Neuronal stem cell (in vitro differentiated cells): ENCODE results near the gene STARD9.

ENCODE experiments used
- DNase-seq: peaks from one replicate; pipeline ENCODE4 v3.0.0-alpha.2; 2013; ENCODE audit warnings: low spot score
- H2AFZ ChIP-seq: one replicate; pipeline ENCODE4 v1.6.1; 2013; ENCODE audit warnings: mild to moderate bottlenecking, low read length, inconsistent platforms
- H2AK5ac ChIP-seq: 2 replicates; pipeline ENCODE4 v1.6.1; 2013; ENCODE audit warnings: low read depth, mild to moderate bottlenecking, inconsistent platforms, low read length, moderate library complexity, mixed read lengths
- H2BK120ac ChIP-seq: 2 replicates; pipeline ENCODE4 v1.6.1; 2013; ENCODE audit warnings: low read depth, mild to moderate bottlenecking, inconsistent platforms, low read length, moderate library complexity, mixed read lengths
- H2BK12ac ChIP-seq: one replicate; pipeline ENCODE4 v1.6.1; 2013; ENCODE audit warnings: low read length, inconsistent platforms
- H2BK15ac ChIP-seq: 2 replicates; pipeline ENCODE4 v1.6.1; 2013; ENCODE audit warnings: mild to moderate bottlenecking, low read length, inconsistent platforms, mixed read lengths
- H2BK5ac ChIP-seq: one replicate; pipeline ENCODE4 v1.6.1; 2013; ENCODE audit warnings: inconsistent platforms, mild to moderate bottlenecking, low read length, moderate library complexity
- H3K14ac ChIP-seq: one replicate; pipeline ENCODE4 v1.6.1; 2013; ENCODE audit warnings: low read length, inconsistent platforms
- H3K18ac ChIP-seq: 2 replicates; pipeline ENCODE4 v1.6.1; 2013; ENCODE audit warnings: low read length, inconsistent platforms
- H3K23ac ChIP-seq: 2 replicates; pipeline ENCODE4 v1.6.1; 2013; ENCODE audit warnings: low read depth, mild to moderate bottlenecking, mixed read lengths, low read length, inconsistent platforms; ENCODE audit not compliant: poor library complexity
- H3K27ac ChIP-seq: replicated peaks from 3 replicates; pipeline ENCODE4 v1.5.1; 2013; ENCODE audit warnings: low read length, inconsistent platforms
- H3K27me3 ChIP-seq, 3 experiments: 2 replicates each; pipeline ENCODE4 v1.6.1; 2013; ENCODE audit warnings: low read length in 3 of 3, mild to moderate bottlenecking in 2 of 3, inconsistent platforms in 1 of 3, low read depth in 1 of 3, mixed read lengths in 1 of 3, moderate library complexity in 1 of 3; ENCODE audit not compliant: control insufficient read depth in 3 of 3, insufficient read depth in 3 of 3
- H3K36me3 ChIP-seq, 2 donors: replicated peaks in 1 of 2; 2 replicates each; pipeline ENCODE4 v1.6.1; 2013; ENCODE audit warnings: low read length in 2 of 2; ENCODE audit not compliant: control insufficient read depth in 2 of 2, insufficient read depth in 2 of 2
- H3K4ac ChIP-seq: 2 replicates; pipeline ENCODE4 v1.6.1; 2013; ENCODE audit warnings: inconsistent platforms, mild to moderate bottlenecking, low read length, moderate library complexity
- H3K4me1 ChIP-seq, 2 donors: 1 replicate in 1 of 2; 2 replicates in 1 of 2; pipeline ENCODE4 v1.6.1; 2013; ENCODE audit warnings: low read length in 2 of 2, low read depth in 1 of 2; ENCODE audit not compliant: control insufficient read depth in 2 of 2, insufficient read depth in 1 of 2
- H3K4me2 ChIP-seq: one replicate; pipeline ENCODE4 v1.6.1; 2013; ENCODE audit warnings: mild to moderate bottlenecking, low read length, inconsistent platforms; ENCODE audit not compliant: insufficient read depth, poor library complexity, severe bottlenecking
- H3K4me3 ChIP-seq, 2 donors: 2 replicates each; pipeline ENCODE4 v1.5.1; 2013; ENCODE audit warnings: low read length in 2 of 2, mild to moderate bottlenecking in 2 of 2, inconsistent platforms in 1 of 2, moderate library complexity in 1 of 2
- H3K79me1 ChIP-seq: one replicate; pipeline ENCODE4 v1.6.1; 2013; ENCODE audit warnings: low read depth, mild to moderate bottlenecking, inconsistent platforms, low read length, moderate library complexity
- H3K9ac ChIP-seq: one replicate; pipeline ENCODE4 v1.6.1; 2013; ENCODE audit warnings: mild to moderate bottlenecking, low read depth, low read length, inconsistent platforms; ENCODE audit not compliant: poor library complexity
- H3K9me3 ChIP-seq, 2 donors: replicated peaks in 1 of 2; 2 replicates each; pipeline versions ENCODE3 to v1.6.1; 2013; ENCODE audit warnings: low read length in 2 of 2, mild to moderate bottlenecking in 2 of 2, inconsistent platforms in 1 of 2, low read depth in 1 of 2, mixed read lengths in 1 of 2, moderate library complexity in 1 of 2; ENCODE audit not compliant: control insufficient read depth in 2 of 2, insufficient read depth in 1 of 2
- H4K8ac ChIP-seq: one replicate; pipeline ENCODE4 v1.6.1; 2013; ENCODE audit warnings: low read depth, mild to moderate bottlenecking, inconsistent platforms, low read length, moderate library complexity
- H4K91ac ChIP-seq: one replicate; pipeline ENCODE4 v1.6.1; 2013; ENCODE audit warnings: low read length, low read depth, mild to moderate bottlenecking, inconsistent platforms; ENCODE audit not compliant: poor library complexity
- WGBS, 2 donors: extraction: QIAGEN DNeasy Blood & Tissue Kit; methylation state at CpG; one replicate each; pipeline ENCODE4 v1.1.7; 2013; ENCODE audit warnings: missing lambda C conversion rate in 2 of 2, mixed read lengths in 1 of 2; ENCODE audit not compliant: insufficient read length in 2 of 2, insufficient replicate concordance in 1 of 2; ENCODE audit errors: extremely low coverage in 2 of 2; 5-methylcytosine and 5-hydroxymethylcytosine counted together

Gene STARD9

GRCh38 chr15:42621386-42621785 is 46.0 kb downstream of the STARD9 start:
- H3K36me3 ChIP-seq: peaks cover 0 to 14% of the 10 kb centered on the region in 2 donors
- WGBS, 2 donors: no CpG with 5 or more reads among the region's 1 CpG
- H2BK12ac ChIP-seq: no peak overlapping the region
- H3K4me1 ChIP-seq: peaks cover 7 to 13% of the 10 kb centered on the region in 2 donors
- no peak overlapping the region for H2BK120ac ChIP-seq
- no peak overlapping the region for H3K18ac ChIP-seq
- no peak overlapping the region for H4K91ac ChIP-seq
- H3K14ac ChIP-seq: no peak overlapping the region
- H2AK5ac ChIP-seq: no peak overlapping the region
- no peak overlapping the region for H3K9ac ChIP-seq
- no peak overlapping the region for H3K4ac ChIP-seq
- no peaks in the 10 kb centered on the region for H3K9me3 ChIP-seq
- H2BK15ac ChIP-seq: no peak overlapping the region
- no peak overlapping the region for H3K27ac ChIP-seq
- no peak for DNase-seq
- H2BK5ac ChIP-seq: no peak overlapping the region
- H2AFZ ChIP-seq: no peak overlapping the region
- no peak overlapping the region for H3K4me3 ChIP-seq
- no peak overlapping the region for H3K4me2 ChIP-seq
- no peak overlapping the region for H3K23ac ChIP-seq
- H4K8ac ChIP-seq: no peak overlapping the region
- H3K27me3 ChIP-seq: no peaks in the 10 kb centered on the region
- H3K79me1 ChIP-seq: no peaks in the 10 kb centered on the region

GRCh38 chr15:42621996-42622925 is 46.9 kb downstream of the STARD9 start:
- Histone ChIP-seq H3K27me3 (no peaks in the 10 kb centered on the region), H2BK12ac (no peak overlapping the region), H2BK15ac (no peak overlapping the region), H3K4ac (no peak overlapping the region), H3K14ac (no peak overlapping the region), H3K23ac (no peak overlapping the region), H3K4me3 (no peak overlapping the region), H2AFZ (no peak overlapping the region), H3K27ac (no peak overlapping the region), H3K36me3 (peaks cover 0 to 11% of the 10 kb centered on the region in 2 donors), H3K4me2 (no peak overlapping the region), H3K9ac (no peak overlapping the region), H4K8ac (no peak overlapping the region), H2BK120ac (no peak overlapping the region), H3K9me3 (no peaks in the 10 kb centered on the region), H2BK5ac (no peak overlapping the region), H3K79me1 (no peaks in the 10 kb centered on the region), H4K91ac (no peak overlapping the region), H2AK5ac (no peak overlapping the region), H3K4me1 (peaks cover 7 to 13% of the 10 kb centered on the region in 2 donors), H3K18ac (no peak overlapping the region)
- WGBS, 2 donors: no CpG with 5 or more reads among the region's 6 CpGs
- DNase-seq: no peak

- no peak for DNase-seq
- Histone ChIP-seq H3K79me1 (no peaks in the 10 kb centered on the region), H4K8ac (no peak overlapping the region), H3K4me3 (no peak overlapping the region), H3K18ac (no peak overlapping the region), H3K23ac (no peak overlapping the region), H3K4ac (no peak overlapping the region), H2BK12ac (no peak overlapping the region), H3K9ac (no peak overlapping the region), H3K27me3 (no peaks in the 10 kb centered on the region), H3K4me1 (peaks cover 7 to 11% of the 10 kb centered on the region in 2 donors), H2BK5ac (no peak overlapping the region), H3K14ac (no peak overlapping the region), H3K27ac (no peak overlapping the region), H3K4me2 (no peak overlapping the region), H4K91ac (no peak overlapping the region), H2BK120ac (no peak overlapping the region), H2AK5ac (no peak overlapping the region), H2BK15ac (no peak overlapping the region), H2AFZ (no peak overlapping the region), H3K36me3 (peaks cover 0 to 4% of the 10 kb centered on the region in 2 donors), H3K9me3 (peaks cover 0 to 6% of the 10 kb centered on the region in 2 donors)
Observed at GRCh38 chr15:42623951-42624350, 48.5 kb downstream of the STARD9 start.

GRCh38 chr15:42627485-42627884 is 52.1 kb downstream of the STARD9 start:
- Histone ChIP-seq H3K27me3 (no peaks in the 10 kb centered on the region), H3K4me3 (no peak overlapping the region), H3K14ac (no peak overlapping the region), H3K18ac (no peak overlapping the region), H2BK5ac (no peak overlapping the region), H2AFZ (no peak overlapping the region), H3K79me1 (no peaks in the 10 kb centered on the region), H3K4ac (no peak overlapping the region), H3K9me3 (peaks cover 0 to 17% of the 10 kb centered on the region in 2 donors), H4K8ac (no peak overlapping the region), H3K36me3 (peaks cover 0 to 11% of the 10 kb centered on the region in 2 donors), H3K4me2 (no peak overlapping the region), H3K23ac (no peak overlapping the region), H3K27ac (no peak overlapping the region), H2BK120ac (no peak overlapping the region), H2AK5ac (no peak overlapping the region), H4K91ac (no peak overlapping the region), H2BK15ac (no peak overlapping the region), H2BK12ac (no peak overlapping the region), H3K9ac (no peak overlapping the region), H3K4me1 (no peaks in the 10 kb centered on the region)
- DNase-seq: no peak
- no CpG with 5 or more reads among the region's 2 CpGs for WGBS, 2 donors
